Measurements from ENCODE around the gene C1QL1.
"Not testable (repeated sequence)": the region's sequence is repeated elsewhere in the genome, so short reads cannot be mapped to it uniquely, and the experiment has no call there.

Gene C1QL1

GRCh38 chr17:44952946-44953475 is 15.1 kb downstream of the C1QL1 start:
- Histone ChIP-seq H2AFZ (ENCODE audit: low read length) (no peak overlapping the region), H3F3A (ENCODE audit: insufficient read depth, low read length) (no peaks in the 10 kb centered on the region), H3K9me3 (ENCODE audit: low read length) (no peaks in the 10 kb centered on the region), H3K36me3 (ENCODE audit: insufficient read depth, low read length) (no peaks in the 10 kb centered on the region), H3K4me2 (ENCODE audit: low read length) (no peak overlapping the region), H3K4me3 (ENCODE audit: low read depth, low read length, poor library complexity, severe bottlenecking) (no peak overlapping the region), H3K79me2 (ENCODE audit: insufficient read depth, low read length) (no peaks in the 10 kb centered on the region), H4K20me1 (ENCODE audit: insufficient read depth, low read length) (no peaks in the 10 kb centered on the region), H3K9ac (ENCODE audit: low read length) (no peak overlapping the region), H3K9me2 (ENCODE audit: low read depth, low read length) (no peaks in the 10 kb centered on the region), H3K4me1 (ENCODE audit: insufficient read depth, low read length, severe bottlenecking) (peaks cover 6% of the 10 kb centered on the region), H3K27ac (ENCODE audit: low read depth, low read length, poor library complexity, severe bottlenecking) (no peak overlapping the region), H3K27me3 (ENCODE audit: insufficient read depth, low read length) (0 out of 2 replicates have a peak, but pooled peaks cover 9% of the 10 kb centered on the region)
- TF ChIP-seq EZH2 (IDR thresholded peaks at IDR 0.05; ENCODE audit: borderline replicate concordance, low read length) = no peak
- no peak for TF ChIP-seq CTCF (IDR thresholded peaks at IDR 0.05; ENCODE audit: low read length)

GRCh38 chr17:44948315-44948795 is 19.7 kb downstream of the C1QL1 start:
- peak overlapping the region; percentile 92 for H3K4me2 ChIP-seq (ENCODE audit: low read length)
- peaks cover 37% of the 10 kb centered on the region for H3K36me3 ChIP-seq (ENCODE audit: insufficient read depth, low read length)
- H2AFZ ChIP-seq (ENCODE audit: low read length) = no peak overlapping the region
- peak overlapping the region; percentile 99 for H3K4me3 ChIP-seq (ENCODE audit: low read depth, low read length, poor library complexity, severe bottlenecking)
- no peaks in the 10 kb centered on the region for H3K9me3 ChIP-seq (ENCODE audit: low read length)
- H3K27ac ChIP-seq (ENCODE audit: low read depth, low read length, poor library complexity, severe bottlenecking) = no peak overlapping the region
- TF ChIP-seq CTCF (IDR thresholded peaks at IDR 0.05; ENCODE audit: low read length) (no peak), EZH2 (IDR thresholded peaks at IDR 0.05; ENCODE audit: borderline replicate concordance, low read length) (no peak)
- no peaks in the 10 kb centered on the region for H3K27me3 ChIP-seq (ENCODE audit: insufficient read depth, low read length)
- H3K9ac ChIP-seq (ENCODE audit: low read length) = peak overlapping the region; percentile 100
- H4K20me1 ChIP-seq (ENCODE audit: insufficient read depth, low read length) = no peaks in the 10 kb centered on the region
- H3K79me2 ChIP-seq (ENCODE audit: insufficient read depth, low read length) = peaks cover 41% of the 10 kb centered on the region
- H3K4me1 ChIP-seq (ENCODE audit: insufficient read depth, low read length, severe bottlenecking) = peaks cover 33% of the 10 kb centered on the region
- no peaks in the 10 kb centered on the region for H3K9me2 ChIP-seq (ENCODE audit: low read depth, low read length)
- 0 out of 2 replicates have a peak, but pooled peaks cover 3% of the 10 kb centered on the region for H3F3A ChIP-seq (ENCODE audit: insufficient read depth, low read length)

- H3K4me1 ChIP-seq (ENCODE audit: insufficient read depth, low read length, severe bottlenecking) = peaks cover 36% of the 10 kb centered on the region
- no peaks in the 10 kb centered on the region for H3K27me3 ChIP-seq (ENCODE audit: insufficient read depth, low read length)
- peak within 1 kb of the TSS; percentile 81 for H3K27ac ChIP-seq (ENCODE audit: low read depth, low read length, poor library complexity, severe bottlenecking)
- TF ChIP-seq EZH2 (IDR thresholded peaks at IDR 0.05; ENCODE audit: borderline replicate concordance, low read length) = no peak
- peak; percentile 18; the same call in 1 of the 2 replicates for TF ChIP-seq CTCF (IDR thresholded peaks at IDR 0.05; ENCODE audit: low read length)
- H2AFZ ChIP-seq (ENCODE audit: low read length) = no peak within 1 kb of the TSS
- H3K79me2 ChIP-seq (ENCODE audit: insufficient read depth, low read length) = peaks cover 46% of the 10 kb centered on the region
- H3K4me2 ChIP-seq (ENCODE audit: low read length) = peak within 1 kb of the TSS; percentile 92
- no peaks in the 10 kb centered on the region for H4K20me1 ChIP-seq (ENCODE audit: insufficient read depth, low read length)
- H3K36me3 ChIP-seq (ENCODE audit: insufficient read depth, low read length) = peaks cover 40% of the 10 kb centered on the region
- H3K9ac ChIP-seq (ENCODE audit: low read length) = peak within 1 kb of the TSS; percentile 100
- H3F3A ChIP-seq (ENCODE audit: insufficient read depth, low read length) = 0 out of 2 replicates have a peak, but pooled peaks cover 3% of the 10 kb centered on the region
- H3K4me3 ChIP-seq (ENCODE audit: low read depth, low read length, poor library complexity, severe bottlenecking) = peak within 1 kb of the TSS; percentile 99
- no peaks in the 10 kb centered on the region for H3K9me3 ChIP-seq (ENCODE audit: low read length)
- H3K9me2 ChIP-seq (ENCODE audit: low read depth, low read length) = no peaks in the 10 kb centered on the region
Observed at GRCh38 chr17:44947461-44948314, 20.4 kb downstream of the C1QL1 start, which contains the start of gene KIF18B. Gene KIF18B (minus strand): TSS chr17:44947773. CDS start chr17:44936344, 11,429 bp downstream.

GRCh38 chr17:44945652-44946051 is 22.5 kb downstream of the C1QL1 start:
- Histone ChIP-seq H3K4me1 (ENCODE audit: insufficient read depth, low read length, severe bottlenecking) (peaks cover 49% of the 10 kb centered on the region), H3K4me3 (ENCODE audit: low read depth, low read length, poor library complexity, severe bottlenecking) (peak overlapping the region; percentile 99), H3K36me3 (ENCODE audit: insufficient read depth, low read length) (peaks cover 56% of the 10 kb centered on the region), H3K4me2 (ENCODE audit: low read length) (peak overlapping the region; percentile 92), H3K79me2 (ENCODE audit: insufficient read depth, low read length) (peaks cover 66% of the 10 kb centered on the region)
- H3K9me2 ChIP-seq (ENCODE audit: low read depth, low read length); H3K9me3 ChIP-seq (ENCODE audit: low read length); H3K27me3 ChIP-seq (ENCODE audit: insufficient read depth, low read length); H3K27ac ChIP-seq (ENCODE audit: low read depth, low read length, poor library complexity, severe bottlenecking); H4K20me1 ChIP-seq (ENCODE audit: insufficient read depth, low read length); H3K9ac ChIP-seq (ENCODE audit: low read length); H2AFZ ChIP-seq (ENCODE audit: low read length); H3F3A ChIP-seq (ENCODE audit: insufficient read depth, low read length): not testable (repeated sequence)

Data from OCI-LY1 (cell line).